Uterus (tissue), 2 donors: ENCODE measurements around the gene C1orf174.

Source experiments
- CTCF ChIP-seq, 4 experiments: fragments of 200-600 bp in 2 of 4; fragments of 450-650 bp in 2 of 4; sonication (generic) in 2 of 4; IDR thresholded peaks; one replicate each; pipeline ENCODE4 v1.5.1; 2016 to 2019; ENCODE audit warnings: antibody characterized with exemption in 4 of 4, mild to moderate bottlenecking in 2 of 4, moderate library complexity in 1 of 4
- POLR2A ChIP-seq, 2 donors: fragments of 450-650 bp; IDR thresholded peaks; one replicate each; pipeline ENCODE4 v1.6.1; 2016; ENCODE audit warnings: antibody characterized with exemption in 2 of 2, mild to moderate bottlenecking in 1 of 2, moderate library complexity in 1 of 2

DNA sequence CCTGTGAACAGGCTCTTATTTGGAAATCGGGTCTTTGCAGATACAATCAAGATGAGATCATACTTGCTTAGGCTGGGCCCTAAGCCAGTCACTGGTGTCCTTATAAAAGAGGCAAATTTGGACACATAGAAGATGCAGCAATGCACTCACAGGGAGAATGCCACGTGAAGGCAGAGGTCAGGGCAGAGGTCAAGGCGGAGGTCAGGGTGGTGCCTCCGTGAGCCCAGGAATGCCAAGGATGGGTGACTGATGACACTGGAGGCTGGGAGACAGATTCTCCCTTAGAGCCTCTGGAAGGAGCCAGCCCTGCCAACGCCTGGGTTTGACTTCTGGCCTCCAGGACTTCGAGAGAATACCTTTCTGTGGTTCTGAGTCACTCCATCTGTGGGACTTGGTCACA, 22.8 kb upstream of the C1orf174 start:
- no peak for TF ChIP-seq CTCF (IDR thresholded peaks at IDR 0.05)
- TF ChIP-seq POLR2A (IDR thresholded peaks at IDR 0.05): no peak
